HUDEP-2 (cell line): ENCODE measurements around the gene SIX3.

ENCODE experiments used
- DNase-seq, 76 experiments: peaks; one replicate each; lab custom pipeline; 2025; ENCODE audit not compliant: unreplicated experiment in 76 of 76; lab: John Stamatoyannopoulos, UW

Gene SIX3

DNA sequence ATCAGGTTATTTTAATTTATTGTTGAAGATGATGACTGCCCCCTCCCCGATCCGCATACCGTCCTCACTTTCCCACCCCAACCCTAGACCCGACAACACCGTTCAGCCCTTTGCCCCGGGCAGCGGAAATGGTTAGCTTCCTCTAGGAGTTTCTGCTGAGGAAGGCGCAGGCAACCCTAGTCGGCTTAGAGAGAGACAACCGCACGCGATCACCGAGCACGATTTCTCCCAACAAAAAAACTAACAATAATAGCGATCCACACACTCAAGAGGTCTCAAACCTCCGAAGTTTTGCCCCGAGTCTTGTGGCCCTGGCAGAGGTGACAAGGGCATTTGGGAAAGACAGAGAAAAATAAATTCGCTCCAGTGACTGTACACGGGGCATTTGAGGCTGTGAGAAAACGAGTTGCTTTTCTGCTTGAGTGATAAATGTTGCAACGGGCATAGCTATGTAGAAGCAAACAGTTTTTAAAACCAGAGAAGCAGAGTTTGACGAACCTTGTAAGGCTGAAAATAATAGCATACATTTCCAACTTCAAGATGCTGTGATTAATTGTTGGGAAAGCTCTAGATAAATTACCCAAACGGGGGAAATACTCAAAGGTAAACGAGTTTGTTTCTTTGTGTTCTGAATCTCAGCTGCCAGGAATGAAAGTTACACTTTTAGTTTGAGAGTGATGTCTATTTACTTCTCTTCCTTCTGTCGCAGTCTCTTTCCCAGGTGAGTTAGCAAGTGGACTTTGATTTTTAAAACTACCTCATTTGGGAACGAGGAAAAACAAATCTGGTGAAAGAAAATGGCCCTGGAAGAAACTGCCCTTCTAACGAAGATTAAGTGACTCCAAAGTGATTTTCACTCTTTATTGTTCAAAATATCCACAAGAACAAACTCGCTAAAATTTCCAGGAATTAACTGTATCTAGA is 11.0 kb upstream of the SIX3 start:
- no peak for DNase-seq

DNA sequence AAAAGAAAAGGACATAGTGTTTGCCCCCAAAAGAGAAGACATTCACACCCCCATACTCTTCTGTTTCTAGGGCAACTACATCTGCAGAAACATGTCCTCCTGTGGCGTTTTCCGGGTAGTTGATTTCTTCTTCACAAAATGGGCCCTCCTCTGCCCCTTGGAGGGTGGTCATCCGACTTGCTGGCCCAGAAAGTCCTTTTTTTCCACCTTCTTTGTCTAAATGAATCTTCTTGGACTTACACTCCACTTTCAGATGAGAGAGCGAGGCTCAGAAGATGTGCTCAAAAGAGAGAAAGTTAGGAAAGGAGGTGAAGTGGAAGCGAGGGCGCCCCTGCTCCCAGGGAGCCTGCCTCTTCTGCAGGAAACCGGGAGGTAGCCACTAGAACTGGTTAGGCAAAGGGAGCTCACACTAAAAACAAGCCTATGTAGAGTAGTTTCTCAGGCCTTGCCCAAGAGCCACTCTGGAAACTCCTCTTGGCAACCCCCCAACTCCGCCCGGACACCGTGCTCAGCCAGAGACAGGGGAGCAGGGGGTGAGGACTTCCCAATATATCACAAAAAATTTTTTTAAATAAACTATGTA is 10.2 kb upstream of the SIX3 start:
- DNase-seq = no peak

DNA sequence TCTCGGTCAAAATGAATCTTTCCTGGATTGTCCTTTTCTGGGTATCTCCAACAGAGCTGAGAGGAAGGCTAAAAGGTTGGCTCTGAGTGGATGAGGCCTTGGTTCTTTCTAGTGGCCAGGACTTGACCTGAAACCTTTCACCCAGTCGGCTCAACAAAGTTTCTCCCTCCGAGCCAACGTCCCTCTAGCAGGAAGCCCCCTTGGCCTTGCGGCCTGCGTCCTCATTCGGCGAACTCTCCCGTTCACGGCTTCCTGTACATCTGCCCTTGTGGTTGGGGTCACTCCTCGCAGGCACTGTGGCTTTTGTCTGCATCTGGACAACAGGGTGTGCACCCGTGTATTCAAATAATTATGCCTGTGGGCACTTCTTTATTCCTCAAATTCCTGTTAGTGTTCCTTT is 9.4 kb upstream of the SIX3 start:
- no peak for DNase-seq

GRCh38 chr2:44932564-44933392 is 8.7 kb upstream of the SIX3 start:
- DNase-seq = no peak

DNA sequence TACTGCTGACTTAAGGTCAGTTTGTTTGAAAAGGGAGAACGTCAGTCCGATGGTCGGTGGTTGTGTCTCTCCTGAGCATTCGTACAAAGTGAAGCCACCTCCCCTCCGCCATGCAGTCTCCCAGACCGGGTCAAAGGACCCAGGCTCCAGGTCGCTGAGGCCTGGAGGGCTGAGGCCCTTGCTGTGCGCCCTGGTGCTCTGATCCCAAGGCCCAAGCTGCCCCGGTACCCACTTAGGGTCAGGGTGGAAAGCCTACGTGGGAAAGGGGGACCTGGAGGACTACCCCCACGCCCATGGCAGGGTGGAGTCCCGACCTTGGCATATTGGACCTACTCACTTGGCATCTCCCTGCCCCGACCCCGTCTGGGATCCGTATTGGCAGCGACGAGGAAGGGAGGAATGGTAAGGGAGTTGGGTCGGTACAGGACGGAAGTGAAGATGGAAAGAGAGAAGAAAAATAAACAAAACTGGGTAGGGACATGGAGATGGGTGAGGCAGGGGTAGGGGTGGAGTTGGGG is 8.0 kb upstream of the SIX3 start:
- DNase-seq = no peak

DNA sequence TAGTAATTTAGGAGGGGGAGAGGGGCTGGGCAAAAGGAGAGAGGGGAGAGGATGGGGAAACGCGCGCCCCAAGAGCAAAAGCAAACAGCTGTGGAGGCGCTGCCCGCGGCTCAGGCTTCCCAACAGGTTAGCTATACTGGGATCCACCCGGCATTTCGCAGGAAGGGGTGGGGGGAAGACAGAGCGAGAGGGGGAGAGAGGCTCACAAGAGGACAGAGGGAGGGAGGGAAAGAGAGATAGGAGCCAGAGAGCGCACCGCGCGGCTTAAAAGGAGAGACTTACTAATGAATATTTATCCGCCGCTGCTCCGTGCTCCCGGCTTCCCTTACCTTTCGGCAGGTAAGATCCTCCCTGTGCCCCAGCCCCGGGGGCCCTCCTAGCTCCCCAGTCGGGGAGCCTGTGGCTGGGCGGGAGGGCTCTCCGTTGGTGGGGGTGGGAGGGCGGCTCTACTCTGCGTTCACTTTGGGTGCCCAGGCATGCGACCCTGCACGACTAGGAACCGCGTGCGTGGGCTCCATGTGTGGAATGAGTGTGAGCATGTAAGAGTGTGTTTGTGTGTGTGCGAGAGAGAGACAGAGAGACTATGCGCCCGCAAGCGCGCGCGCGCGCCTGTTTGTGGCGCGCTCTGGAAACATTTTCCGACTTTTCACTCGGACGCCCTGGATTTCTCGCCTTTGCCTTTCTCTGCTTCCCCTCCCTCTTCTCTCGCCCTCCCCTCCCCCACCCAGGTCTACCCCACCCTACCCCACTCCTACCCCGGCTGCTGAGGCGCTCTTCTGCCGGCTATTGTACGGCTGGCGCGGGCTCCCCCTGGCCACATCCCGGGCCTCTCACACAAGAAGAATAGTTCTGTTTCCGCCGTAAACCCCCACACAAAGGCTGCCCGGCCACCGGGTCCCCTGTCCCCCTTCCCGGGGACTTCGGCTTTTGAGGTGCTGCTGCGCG is 7.2 kb upstream of the SIX3 start:
- DNase-seq = no peak

GRCh38 chr2:44934983-44935728 is 6.3 kb upstream of the SIX3 start:
- no peak for DNase-seq

DNA sequence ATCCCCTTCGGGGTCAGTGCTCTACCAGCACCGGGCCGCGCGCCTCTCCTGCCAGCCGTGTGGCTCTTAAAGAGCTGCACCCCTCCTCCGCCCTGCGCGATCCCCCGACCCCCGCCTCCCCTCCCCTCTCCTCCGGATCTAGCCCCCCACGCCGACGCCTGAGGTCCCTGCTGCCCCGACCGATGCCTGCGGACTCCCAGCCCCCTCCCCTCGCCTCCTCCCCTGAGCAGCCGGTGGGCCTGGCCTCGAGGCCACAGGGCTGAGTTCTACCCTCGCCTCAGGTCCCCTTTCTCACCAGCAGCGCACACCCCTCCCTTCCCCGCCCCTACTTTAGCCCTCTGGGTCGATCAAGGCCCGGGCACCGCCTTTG is 5.8 kb upstream of the SIX3 start:
- no peak for DNase-seq

DNA sequence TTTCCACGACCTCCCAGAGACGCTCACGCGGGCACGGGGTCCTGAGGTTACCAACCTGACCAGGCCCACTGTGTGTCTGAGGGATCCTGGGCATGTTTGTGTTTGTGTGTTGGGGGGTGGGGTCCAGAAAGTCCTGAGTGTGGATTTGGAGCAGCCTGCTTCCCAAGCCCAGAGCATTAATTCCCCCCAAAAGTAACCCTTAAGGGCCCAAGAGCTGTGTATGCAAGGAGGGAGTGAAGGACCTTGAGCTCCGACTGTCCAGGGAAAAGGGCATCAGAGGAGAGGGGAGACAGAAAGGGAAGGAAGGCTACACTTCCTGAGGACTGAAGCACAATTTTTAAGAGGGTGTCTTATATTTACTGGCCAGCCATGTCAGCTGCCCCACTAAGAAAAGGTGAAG is 5.2 kb upstream of the SIX3 start:
- DNase-seq = no peak

DNA sequence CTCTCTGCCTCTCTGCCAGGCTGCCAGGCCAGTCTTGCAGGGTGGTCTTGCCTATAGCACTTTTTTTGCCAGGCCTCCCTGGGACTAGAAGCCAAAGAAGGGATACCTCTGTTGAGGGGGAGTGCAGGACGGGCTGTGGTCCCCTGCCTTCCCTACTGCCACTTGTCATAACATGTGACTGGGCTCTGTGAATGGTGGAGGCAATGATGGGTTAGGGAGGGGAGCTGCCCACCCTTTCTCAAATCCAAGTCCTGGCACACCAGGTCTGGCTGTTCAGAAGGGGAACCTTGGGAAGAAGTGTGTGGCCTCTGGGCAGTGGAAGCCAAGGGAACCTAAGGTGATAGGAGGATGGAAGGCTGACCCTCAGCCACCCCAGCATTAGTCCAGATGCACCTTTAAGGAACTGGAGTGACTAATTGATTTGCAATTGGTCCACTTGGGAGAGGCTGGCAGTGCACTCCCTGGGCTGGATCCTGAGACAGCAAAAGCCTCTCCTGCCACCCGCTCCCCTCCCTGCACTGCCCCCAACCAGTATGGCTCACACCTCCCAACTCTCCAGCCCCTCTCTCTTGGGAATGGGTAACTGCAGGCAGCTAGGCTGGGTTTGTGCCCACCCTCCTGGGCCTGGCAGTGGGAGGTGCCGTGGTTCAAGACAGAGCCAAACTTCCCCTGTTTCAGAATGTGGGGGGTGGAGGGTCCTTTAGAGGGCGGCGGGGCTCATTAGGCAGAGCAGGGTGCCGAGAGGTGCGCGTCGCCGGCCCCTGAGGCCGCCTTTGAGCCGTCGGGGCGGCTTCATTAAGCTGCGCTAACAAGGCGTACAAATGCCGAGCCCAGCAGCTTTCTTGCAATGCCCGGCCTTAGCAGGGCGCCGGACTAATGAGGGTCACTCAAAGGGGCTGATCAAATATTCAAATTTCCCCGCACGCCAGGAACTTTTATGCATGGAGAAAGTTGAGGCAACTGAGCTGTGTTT is 4.5 kb upstream of the SIX3 start:
- DNase-seq = no peak

DNA sequence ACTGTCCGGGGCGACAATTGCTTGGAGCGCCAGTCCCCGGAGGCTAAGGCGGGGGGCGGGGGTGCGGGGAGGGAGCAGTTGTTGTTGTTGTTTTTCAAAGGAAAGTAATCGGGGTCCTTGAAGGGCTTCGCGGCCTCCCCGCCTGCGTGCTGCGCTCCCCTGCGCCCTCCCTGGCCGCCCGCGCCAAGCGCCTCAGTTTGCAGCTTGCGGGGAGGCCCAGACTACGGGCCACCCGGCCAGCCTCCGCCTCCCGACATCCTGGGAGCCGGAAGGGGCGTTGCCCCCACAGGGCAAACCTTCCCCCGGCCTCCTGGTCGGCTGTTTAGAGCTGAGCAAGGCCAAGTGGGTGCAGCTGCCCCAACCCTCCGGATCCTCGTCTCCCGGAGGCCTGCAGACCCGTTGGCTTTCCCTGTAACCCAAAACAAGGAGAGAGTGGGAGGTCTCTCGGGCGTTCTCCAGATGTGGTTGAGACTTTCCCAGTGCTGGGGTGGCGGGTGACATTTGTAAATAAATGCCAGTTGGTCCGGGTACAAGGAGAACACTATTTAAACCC is 3.7 kb upstream of the SIX3 start:
- peak in 2 of 76 experiments; percentile 3 to 11 for DNase-seq

- DNase-seq = no peak
Observed at GRCh38 chr2:44938287-44939105, 3.0 kb upstream of the SIX3 start.

- no peak for DNase-seq
Observed at GRCh38 chr2:44939106-44940048, 2.1 kb upstream of the SIX3 start.

DNA sequence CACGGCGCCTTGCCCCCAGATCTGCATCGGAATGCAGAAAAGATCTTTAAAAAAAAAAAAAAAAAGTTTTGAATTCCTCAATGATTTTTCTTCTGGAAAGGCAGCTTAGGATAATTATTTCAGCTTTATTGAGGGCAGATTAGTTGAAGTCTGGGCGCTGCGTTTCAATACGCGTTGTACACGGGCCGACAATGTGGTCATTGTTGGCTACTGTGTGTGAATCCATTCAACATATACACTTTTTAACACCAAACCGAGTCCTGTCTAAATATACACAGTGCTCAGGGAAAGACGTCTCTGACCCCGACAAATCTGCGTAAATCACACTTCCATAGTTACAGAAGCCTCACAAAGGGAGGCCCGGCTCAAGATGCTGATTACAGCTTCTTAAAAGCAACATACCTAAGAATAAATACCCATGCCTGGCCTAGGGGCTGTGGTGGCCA is 1.4 kb upstream of the SIX3 start:
- no peak for DNase-seq

DNA sequence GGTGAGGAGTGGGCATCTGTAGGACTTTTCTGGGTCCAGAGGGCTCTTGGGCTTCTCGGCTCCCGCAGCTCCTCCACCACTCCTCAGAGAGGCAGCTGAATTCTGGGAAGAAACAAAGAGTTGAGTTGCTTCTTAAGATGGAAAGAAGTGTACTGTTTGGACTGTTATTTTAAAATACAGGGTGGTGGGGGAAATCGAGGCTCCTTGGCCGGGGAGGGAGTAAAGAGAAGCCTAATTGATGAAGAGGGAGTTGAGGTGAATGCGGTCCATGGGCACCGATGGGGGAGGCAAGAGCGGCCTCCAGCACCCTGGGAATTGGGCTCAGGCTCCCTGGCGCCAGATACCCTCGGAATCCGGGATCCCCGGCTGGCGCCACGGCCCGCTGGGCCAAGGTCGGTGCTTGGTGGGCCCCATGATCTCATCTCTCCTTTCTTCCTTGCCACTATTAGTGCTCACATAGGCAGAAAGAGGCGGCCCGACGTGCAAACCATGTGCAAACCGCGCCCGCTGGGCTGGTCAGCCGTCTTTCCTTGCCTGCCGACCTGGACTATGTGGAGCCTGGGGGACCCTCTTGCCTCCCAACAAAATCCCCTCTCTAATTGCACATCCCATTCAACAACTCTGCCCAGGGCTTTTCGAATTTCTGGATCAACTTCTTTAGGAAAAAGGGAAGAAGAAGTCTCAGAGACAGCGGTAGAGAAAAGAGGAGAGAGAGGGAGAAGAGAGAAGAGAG is 604 bp upstream of the SIX3 start:
- DNase-seq = no peak
